GM12874 (cell line): ENCODE results near the gene IGSF5.
"Not testable (repeated sequence)": the region's sequence is repeated elsewhere in the genome, so short reads cannot be mapped to it uniquely, and the experiment has no call there.

ENCODE experiments used
- CTCF ChIP-seq: IDR thresholded peaks from 2 replicates; pipeline ENCODE4 v1.5.1; 2011; ENCODE audit warnings: low read depth, mild to moderate bottlenecking, control low read depth, low read length, moderate library complexity; ENCODE audit not compliant: insufficient read depth

IGSF5 gene

GRCh38 chr21:39744883-39745282 is at the start of gene IGSF5:
Gene IGSF5 (plus strand): TSS chr21:39745183. CDS start chr21:39745510, 327 bp downstream.
- not testable (repeated sequence) for TF ChIP-seq CTCF

- TF ChIP-seq CTCF = no peak
These were observed 48.8 kb upstream of the IGSF5 start for GRCh38 chr21:39696196-39696595.

GRCh38 chr21:39696618-39697017 is 48.4 kb upstream of the IGSF5 start:
- TF ChIP-seq CTCF = no peak

- TF ChIP-seq CTCF = no peak
These were observed 44.7 kb upstream of the IGSF5 start for GRCh38 chr21:39700318-39700717.

- TF ChIP-seq CTCF = no peak
These were observed 41.4 kb upstream of the IGSF5 start for GRCh38 chr21:39703578-39703977.

- no peak for TF ChIP-seq CTCF
These were observed 39.1 kb upstream of the IGSF5 start for GRCh38 chr21:39705849-39706248.

- TF ChIP-seq CTCF = no peak
These were observed 37.7 kb upstream of the IGSF5 start for GRCh38 chr21:39707316-39707715.

GRCh38 chr21:39710866-39711265 is 34.1 kb upstream of the IGSF5 start:
- no peak for TF ChIP-seq CTCF
